Hepatocyte (in vitro differentiated cells): ENCODE measurements around the gene ERO1B.

ENCODE experiments used
- EZH2 ChIP-seq: fragments of 200-600 bp; sonication (generic); IDR thresholded peaks from 2 replicates; pipeline ENCODE4 v1.6.1; 2016; ENCODE audit warnings: antibody characterized with exemption, mild to moderate bottlenecking, borderline replicate concordance
- TF ChIP-seq, protein P1 (sequence below): fragments of 200-600 bp; sonication (generic); IDR thresholded peaks from 2 replicates; pipeline ENCODE4 v1.5.1; 2016; ENCODE audit warnings: antibody characterized with exemption, mild to moderate bottlenecking; ENCODE audit not compliant: poor library complexity

DNA sequence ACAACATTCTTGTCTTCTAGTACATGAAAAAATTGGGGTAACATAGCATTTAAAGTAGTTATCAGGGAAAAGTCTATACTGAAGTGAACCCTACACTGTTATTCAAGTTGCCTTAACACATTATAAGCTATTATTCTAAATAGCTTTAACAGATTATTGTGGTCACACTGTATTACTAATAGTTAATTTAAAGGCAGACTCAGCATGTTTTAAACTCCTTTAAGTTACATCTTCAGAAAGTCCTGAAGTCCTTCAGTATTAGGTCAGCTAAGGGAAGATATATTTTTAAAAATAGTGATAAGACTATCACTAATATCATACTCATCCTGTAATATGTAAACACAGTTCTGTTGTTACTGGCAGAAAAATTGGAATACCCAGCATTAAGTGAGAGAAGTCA lies 72.0 kb downstream of the ERO1B start:
- TF ChIP-seq, protein P1, sequence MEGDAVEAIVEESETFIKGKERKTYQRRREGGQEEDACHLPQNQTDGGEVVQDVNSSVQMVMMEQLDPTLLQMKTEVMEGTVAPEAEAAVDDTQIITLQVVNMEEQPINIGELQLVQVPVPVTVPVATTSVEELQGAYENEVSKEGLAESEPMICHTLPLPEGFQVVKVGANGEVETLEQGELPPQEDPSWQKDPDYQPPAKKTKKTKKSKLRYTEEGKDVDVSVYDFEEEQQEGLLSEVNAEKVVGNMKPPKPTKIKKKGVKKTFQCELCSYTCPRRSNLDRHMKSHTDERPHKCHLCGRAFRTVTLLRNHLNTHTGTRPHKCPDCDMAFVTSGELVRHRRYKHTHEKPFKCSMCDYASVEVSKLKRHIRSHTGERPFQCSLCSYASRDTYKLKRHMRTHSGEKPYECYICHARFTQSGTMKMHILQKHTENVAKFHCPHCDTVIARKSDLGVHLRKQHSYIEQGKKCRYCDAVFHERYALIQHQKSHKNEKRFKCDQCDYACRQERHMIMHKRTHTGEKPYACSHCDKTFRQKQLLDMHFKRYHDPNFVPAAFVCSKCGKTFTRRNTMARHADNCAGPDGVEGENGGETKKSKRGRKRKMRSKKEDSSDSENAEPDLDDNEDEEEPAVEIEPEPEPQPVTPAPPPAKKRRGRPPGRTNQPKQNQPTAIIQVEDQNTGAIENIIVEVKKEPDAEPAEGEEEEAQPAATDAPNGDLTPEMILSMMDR, result no peak
- no peak for TF ChIP-seq EZH2
